Thoracic aorta (tissue), 2 donors: Measurements from ENCODE around the gene CEP70. TPM values are rescaled to one million over a fixed set of nuclear protein-coding genes. Genes with fewer than 3 reads are reported as not detected.
"Not testable (repeated sequence)": the region's sequence is repeated elsewhere in the genome, so short reads cannot be mapped to it uniquely, and the experiment has no call there.

Experiments used
- ATAC-seq: fragments of 150-250 bp; one replicate; pipeline ENCODE4 v1.8.0; 2017; ENCODE audit warnings: low read depth; ENCODE audit not compliant: insufficient number of reproducible peaks, low FRiP score
- DNase-seq: peaks from one replicate; pipeline ENCODE4 v3.0.0-alpha.2; 2020; ENCODE audit warnings: low spot score
- H3K27ac ChIP-seq, 2 donors: fragments of 200-600 bp; sonication (generic); 1 replicate in 1 of 2; 2 replicates in 1 of 2; pipeline ENCODE4 v1.5.1; 2016; ENCODE audit warnings: mild to moderate bottlenecking in 2 of 2, moderate library complexity in 2 of 2
- H3K27me3 ChIP-seq: fragments of 200-600 bp; sonication (generic); replicated peaks from 2 replicates; pipeline ENCODE4 v1.6.0; 2016; ENCODE audit warnings: mild to moderate bottlenecking; ENCODE audit not compliant: insufficient read depth
- H3K36me3 ChIP-seq: fragments of 200-600 bp; sonication (generic); one replicate; pipeline ENCODE4 v1.5.1; 2016
- H3K4me1 ChIP-seq, 2 donors: fragments of 200-600 bp; sonication (generic); 1 replicate in 1 of 2; 2 replicates in 1 of 2; pipeline versions ENCODE4 v1.5.1 to v1.6.0; 2016; ENCODE audit warnings: low read depth in 2 of 2, mild to moderate bottlenecking in 1 of 2; ENCODE audit not compliant: control insufficient read depth in 1 of 2
- H3K4me3 ChIP-seq: fragments of 200-600 bp; sonication (generic); 2 replicates; pipeline ENCODE4 v1.5.1; 2016; ENCODE audit warnings: mild to moderate bottlenecking
- H3K9me3 ChIP-seq: fragments of 200-600 bp; sonication (generic); 2 replicates; pipeline ENCODE4 v1.5.1; 2016
- CTCF ChIP-seq: fragments of 200-600 bp; sonication (generic); IDR thresholded peaks from one replicate; pipeline ENCODE4 v1.5.1; 2019; ENCODE audit warnings: antibody characterized with exemption
- total RNA-seq, 2 donors: library from RNA; depleted of rRNA; stranded (reverse); fragments of >200 nt; gene quantifications; one replicate each; pipeline versions ENCODE4 v1.1.0 to v1.2.3, GENCODE V29; 2016

The CEP70 gene
- total RNA-seq, 2 donors from 2014 or later: 18.4 to 38.2 TPM

GRCh38 chr3:138588445-138588844 is 5.6 kb downstream of the CEP70 start:
- ATAC-seq (no peak), DNase-seq (no peak)
- H3K9me3 ChIP-seq: no peaks in the 10 kb centered on the region
- TF ChIP-seq CTCF: no peak
- no peak overlapping the region for H3K27ac ChIP-seq
- no peaks in the 10 kb centered on the region for H3K27me3 ChIP-seq
- no peak overlapping the region for H3K4me3 ChIP-seq
- H3K4me1 ChIP-seq: peaks cover 0 to 9% of the 10 kb centered on the region in 2 donors
- H3K36me3 ChIP-seq: no peaks in the 10 kb centered on the region

- Histone ChIP-seq H3K9me3 (no peaks in the 10 kb centered on the region), H3K4me3 (no peak overlapping the region), H3K27ac (no peak overlapping the region), H3K36me3 (no peaks in the 10 kb centered on the region), H3K27me3 (no peaks in the 10 kb centered on the region), H3K4me1 (no peaks in the 10 kb centered on the region)
- TF ChIP-seq CTCF: no peak
- ATAC-seq (no peak), DNase-seq (no peak)
Measured at GRCh38 chr3:138587374-138587773, 6.7 kb downstream of the CEP70 start.

GRCh38 chr3:138578961-138579574 is 15.0 kb downstream of the CEP70 start:
- no peaks in the 10 kb centered on the region for H3K27me3 ChIP-seq
- TF ChIP-seq CTCF: no peak
- ATAC-seq: no peak

GRCh38 chr3:138578141-138578540 is 15.9 kb downstream of the CEP70 start:
- no peaks in the 10 kb centered on the region for H3K4me1 ChIP-seq
- no peak for TF ChIP-seq CTCF
- no peak for ATAC-seq
- H3K27me3 ChIP-seq: no peaks in the 10 kb centered on the region
- no peak for DNase-seq
- no peak overlapping the region for H3K4me3 ChIP-seq
- H3K9me3 ChIP-seq: no peaks in the 10 kb centered on the region
- H3K36me3 ChIP-seq: no peaks in the 10 kb centered on the region
- no peak overlapping the region for H3K27ac ChIP-seq

More at GRCh38 chr3:138578961-138579574, 15.0 kb downstream of the CEP70 start:
- Histone ChIP-seq H3K4me3 (no peak overlapping the region), H3K27ac (no peak overlapping the region), H3K36me3 (no peaks in the 10 kb centered on the region), H3K9me3 (no peaks in the 10 kb centered on the region), H3K4me1 (no peaks in the 10 kb centered on the region)
- no peak for DNase-seq

- ATAC-seq (no peak), DNase-seq (no peak)
- Histone ChIP-seq H3K4me1 (no peaks in the 10 kb centered on the region), H3K27ac (no peak overlapping the region), H3K4me3 (no peak overlapping the region), H3K27me3 (no peaks in the 10 kb centered on the region), H3K9me3 (no peaks in the 10 kb centered on the region), H3K36me3 (no peaks in the 10 kb centered on the region)
- TF ChIP-seq CTCF: no peak
Measured at GRCh38 chr3:138573138-138573537, 20.9 kb downstream of the CEP70 start.

- not testable (repeated sequence) for DNase-seq, H3K36me3 ChIP-seq, H3K4me3 ChIP-seq, H3K4me1 ChIP-seq, H3K27me3 ChIP-seq, H3K27ac ChIP-seq, H3K9me3 ChIP-seq, ATAC-seq
Measured at GRCh38 chr3:138569624-138570023, 24.4 kb downstream of the CEP70 start.
